ENCODE measurements around the gene ATOSA. TPM values are rescaled to one million over a fixed set of nuclear protein-coding genes. Genes with fewer than 3 reads are reported as not detected.

The ATOSA gene
- total and polyA plus RNA-seq, 7 donors = 21.0 to 90.3 (median 50.1) TPM

- H3K27me3 ChIP-seq = no peaks in the 10 kb centered on the region
- no peak overlapping the region for H3K4me3 ChIP-seq
- H3K4me1 ChIP-seq = no peaks in the 10 kb centered on the region
- H3K27ac ChIP-seq = no peak overlapping the region
- intact Hi-C loops (cut with DNase I) = no loop called here
- H3K36me3 ChIP-seq = no peaks in the 10 kb centered on the region
- no peak for TF ChIP-seq EP300 (IDR thresholded peaks at IDR 0.05)
- no peak for TF ChIP-seq POLR2AphosphoS5 (IDR thresholded peaks at IDR 0.05)
- TF ChIP-seq CTCF (IDR thresholded peaks at IDR 0.05) = no peak
- TF ChIP-seq POLR2A (IDR thresholded peaks at IDR 0.05) = no peak
- DNase-seq = no peak
- WGBS, 2 donors = 64 to 69% methylated on average over 3 of the region's 3 CpGs
- H3K9me3 ChIP-seq = no peaks in the 10 kb centered on the region
These were observed 35.8 kb upstream of the ATOSA start for GRCh38 chr15:52714968-52715367.

GRCh38 chr15:52710708-52711389 lies 31.7 kb upstream of the ATOSA start:
- Histone ChIP-seq H3K27me3 (no peaks in the 10 kb centered on the region), H3K27ac (no peak overlapping the region), H3K36me3 (no peaks in the 10 kb centered on the region), H3K4me1 (no peaks in the 10 kb centered on the region), H3K9me3 (no peaks in the 10 kb centered on the region), H3K4me3 (no peak overlapping the region)
- intact Hi-C loops (cut with DNase I) = no loop called here
- no peak for DNase-seq
- TF ChIP-seq CTCF (IDR thresholded peaks at IDR 0.05) (no peak), EP300 (IDR thresholded peaks at IDR 0.05) (no peak), POLR2AphosphoS5 (IDR thresholded peaks at IDR 0.05) (no peak), POLR2A (IDR thresholded peaks at IDR 0.05) (no peak)
- WGBS, 2 donors = 69 to 82% methylated on average over 2 of the region's 2 CpGs

GRCh38 chr15:52710050-52710707 lies 31.0 kb upstream of the ATOSA start:
- H3K9me3 ChIP-seq = no peaks in the 10 kb centered on the region
- no peaks in the 10 kb centered on the region for H3K36me3 ChIP-seq
- intact Hi-C loops (cut with DNase I) = no loop called here
- H3K27ac ChIP-seq = no peak overlapping the region
- no peaks in the 10 kb centered on the region for H3K27me3 ChIP-seq
- no peak for TF ChIP-seq CTCF (IDR thresholded peaks at IDR 0.05)
- DNase-seq = no peak
- H3K4me1 ChIP-seq = no peaks in the 10 kb centered on the region
- no peak overlapping the region for H3K4me3 ChIP-seq
- 88 to 93% methylated on average over 1 of the region's 1 CpG for WGBS, 2 donors

GRCh38 chr15:52709187-52709981 lies 30.2 kb upstream of the ATOSA start:
- intact Hi-C loops (cut with DNase I) = no loop called here
- 17 to 59% methylated on average over 10 of the region's 10 CpGs for WGBS, 2 donors

GRCh38 chr15:52706091-52706490 lies 26.9 kb upstream of the ATOSA start:
- no peaks in the 10 kb centered on the region for H3K36me3 ChIP-seq
- H3K4me3 ChIP-seq = no peak overlapping the region
- H3K27ac ChIP-seq = no peak overlapping the region
- WGBS, 2 donors = 64 to 89% methylated on average over 1 of the region's 1 CpG
- no peaks in the 10 kb centered on the region for H3K27me3 ChIP-seq
- no peaks in the 10 kb centered on the region for H3K4me1 ChIP-seq
- intact Hi-C loops (cut with DNase I) = no loop called here
- TF ChIP-seq POLR2A (IDR thresholded peaks at IDR 0.05) = no peak
- no peak for TF ChIP-seq CTCF (IDR thresholded peaks at IDR 0.05)
- TF ChIP-seq POLR2AphosphoS5 (IDR thresholded peaks at IDR 0.05) = no peak
- no peak for TF ChIP-seq EP300 (IDR thresholded peaks at IDR 0.05)
- DNase-seq = no peak
- H3K9me3 ChIP-seq = no peaks in the 10 kb centered on the region

More at GRCh38 chr15:52709187-52709981, 30.2 kb upstream of the ATOSA start:
- no peaks in the 10 kb centered on the region for H3K27me3 ChIP-seq
- TF ChIP-seq POLR2AphosphoS5 (IDR thresholded peaks at IDR 0.05) = no peak
- H3K9me3 ChIP-seq = no peaks in the 10 kb centered on the region
- no peak overlapping the region for H3K27ac ChIP-seq
- H3K4me3 ChIP-seq = no peak overlapping the region
- H3K4me1 ChIP-seq = no peaks in the 10 kb centered on the region
- DNase-seq = no peak
- H3K36me3 ChIP-seq = no peaks in the 10 kb centered on the region
